Mesendoderm (in vitro differentiated cells): ENCODE measurements around the gene RASGEF1B.

Source experiments
- DNase-seq: peaks from one replicate; pipeline ENCODE4 v3.0.0; 2013
- H2AK5ac ChIP-seq: 2 replicates; pipeline ENCODE4 v1.6.1; 2013; ENCODE audit warnings: low read length, inconsistent platforms
- H2BK120ac ChIP-seq: 2 replicates; pipeline ENCODE4 v1.6.1; 2013; ENCODE audit warnings: low read depth, mild to moderate bottlenecking, low read length, moderate library complexity, mixed read lengths
- H2BK15ac ChIP-seq: replicated peaks from 2 replicates; pipeline ENCODE4 v1.6.1; 2013; ENCODE audit warnings: low read depth, mild to moderate bottlenecking, moderate library complexity
- H2BK5ac ChIP-seq: 2 replicates; pipeline ENCODE4 v1.6.1; 2013; ENCODE audit warnings: low read length, inconsistent platforms
- H3K18ac ChIP-seq: 2 replicates; pipeline ENCODE4 v1.6.1; 2013; ENCODE audit warnings: mild to moderate bottlenecking, low read length, mixed read lengths
- H3K23ac ChIP-seq: one replicate; pipeline ENCODE4 v1.6.1; 2013; ENCODE audit warnings: low read length
- H3K27ac ChIP-seq: 2 replicates; pipeline ENCODE4 v1.5.1; 2013; ENCODE audit warnings: low read depth, mild to moderate bottlenecking, inconsistent platforms, low read length, moderate library complexity
- H3K27me3 ChIP-seq: 2 replicates; pipeline ENCODE4 v1.6.1; 2013; ENCODE audit warnings: low read length, control low read depth, mild to moderate bottlenecking, inconsistent platforms; ENCODE audit not compliant: insufficient read depth, poor library complexity
- H3K36me3 ChIP-seq: 2 replicates; pipeline ENCODE4 v1.6.1; 2013; ENCODE audit warnings: low read length, inconsistent platforms; ENCODE audit not compliant: control insufficient read depth, insufficient read depth
- H3K4ac ChIP-seq: one replicate; pipeline ENCODE4 v1.6.1; 2013; ENCODE audit warnings: low read depth, mild to moderate bottlenecking, low read length, moderate library complexity
- H3K4me1 ChIP-seq: 2 replicates; pipeline ENCODE4 v1.6.1; 2013; ENCODE audit warnings: low read depth, low read length, inconsistent platforms; ENCODE audit not compliant: control insufficient read depth
- H3K4me2 ChIP-seq: 2 replicates; pipeline ENCODE4 v1.6.1; 2013; ENCODE audit warnings: low read length
- H3K4me3 ChIP-seq: 2 replicates; pipeline ENCODE4 v1.5.1; 2013; ENCODE audit warnings: mild to moderate bottlenecking, low read length
- H3K56ac ChIP-seq: one replicate; pipeline ENCODE4 v1.6.1; 2013; ENCODE audit warnings: low read length
- H3K79me1 ChIP-seq: 2 replicates; pipeline ENCODE4 v1.6.1; 2013; ENCODE audit warnings: low read length, inconsistent platforms
- H3K79me2 ChIP-seq: 2 replicates; pipeline ENCODE4 v1.6.1; 2013; ENCODE audit warnings: mild to moderate bottlenecking, low read length; ENCODE audit not compliant: control insufficient read depth, insufficient read depth
- H3K9ac ChIP-seq: 2 replicates; pipeline ENCODE4 v1.6.1; 2013; ENCODE audit warnings: low read length, inconsistent platforms
- H4K5ac ChIP-seq: one replicate; pipeline ENCODE4 v1.6.1; 2013; ENCODE audit warnings: low read length
- H4K8ac ChIP-seq: one replicate; pipeline ENCODE4 v1.6.1; 2013; ENCODE audit warnings: low read depth, mild to moderate bottlenecking, control low read depth, low read length, moderate library complexity
- WGBS: extraction: QIAGEN DNeasy Blood & Tissue Kit; methylation state at CpG from one replicate; pipeline ENCODE4 v1.1.7; 2013; ENCODE audit warnings: low lambda C conversion rate, missing lambda C conversion rate; ENCODE audit not compliant: insufficient coverage; ENCODE audit errors: extremely low coverage; 5-methylcytosine and 5-hydroxymethylcytosine counted together

Gene RASGEF1B

DNA sequence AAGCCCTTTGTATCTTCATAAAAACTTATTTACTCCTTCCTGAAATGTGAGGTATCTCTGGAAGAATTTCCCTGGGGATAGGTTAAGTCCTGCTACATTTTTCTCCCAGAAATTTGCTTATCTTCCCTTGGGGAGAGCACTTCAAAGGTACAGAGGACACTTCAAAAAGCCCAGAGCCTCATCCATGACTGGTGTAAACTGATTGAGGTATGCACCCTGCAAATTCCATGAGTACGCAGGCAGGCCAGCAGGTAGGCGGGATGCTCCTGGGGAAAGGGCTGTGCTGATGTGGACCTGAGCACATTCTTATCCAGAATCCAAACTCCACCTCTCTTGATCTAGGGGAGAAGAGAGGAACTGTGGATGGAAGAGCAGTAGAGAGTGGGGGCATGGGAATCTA, 26.3 kb upstream of the RASGEF1B start:
- Histone ChIP-seq H3K4me2 (no peak overlapping the region), H3K4me3 (no peak overlapping the region), H3K79me1 (no peaks in the 10 kb centered on the region), H3K56ac (no peak overlapping the region), H2BK5ac (no peak overlapping the region), H3K9ac (no peak overlapping the region), H2BK120ac (no peak overlapping the region), H3K23ac (no peak overlapping the region), H4K5ac (no peak overlapping the region), H4K8ac (no peak overlapping the region), H3K4ac (no peak overlapping the region), H3K36me3 (no peaks in the 10 kb centered on the region), H3K4me1 (peaks cover 6% of the 10 kb centered on the region), H3K27ac (peak overlapping the region; percentile 61), H3K79me2 (no peaks in the 10 kb centered on the region), H2AK5ac (no peak overlapping the region), H3K27me3 (no peaks in the 10 kb centered on the region), H3K18ac (no peak overlapping the region), H2BK15ac (no peak overlapping the region)
- WGBS: no CpG with 5 or more reads among the region's 2 CpGs
- DNase-seq: peak; percentile 95

DNA sequence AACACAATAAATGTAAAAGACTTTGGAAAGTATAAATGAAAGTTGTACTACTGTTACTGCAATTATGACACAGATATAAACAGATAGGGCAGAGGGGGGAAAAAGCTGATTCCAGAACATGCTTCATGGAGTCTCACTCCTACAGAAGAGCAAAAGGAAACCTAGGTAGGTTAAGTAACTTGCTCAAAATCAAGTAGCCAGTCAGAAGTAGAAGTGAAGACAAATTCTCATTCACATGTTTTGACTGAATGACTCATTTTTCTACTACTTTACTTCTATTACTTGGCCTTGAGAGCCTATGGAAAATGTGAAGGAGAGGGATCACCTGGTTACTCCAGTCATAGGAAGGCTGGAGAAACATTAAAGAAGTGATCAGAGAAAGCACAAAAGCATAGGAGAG, 23.6 kb upstream of the RASGEF1B start:
- Histone ChIP-seq H3K23ac (no peak overlapping the region), H4K5ac (no peak overlapping the region), H2AK5ac (no peak overlapping the region), H4K8ac (no peak overlapping the region), H3K27me3 (no peaks in the 10 kb centered on the region), H3K36me3 (no peaks in the 10 kb centered on the region), H3K56ac (no peak overlapping the region), H3K4me3 (no peak overlapping the region), H3K79me1 (no peaks in the 10 kb centered on the region), H3K9ac (no peak overlapping the region), H3K4me1 (peaks cover 2% of the 10 kb centered on the region), H2BK15ac (no peak overlapping the region), H3K4me2 (no peak overlapping the region), H2BK5ac (no peak overlapping the region), H2BK120ac (no peak overlapping the region), H3K27ac (no peak overlapping the region), H3K18ac (no peak overlapping the region), H3K4ac (no peak overlapping the region), H3K79me2 (no peaks in the 10 kb centered on the region)
- no peak for DNase-seq

DNA sequence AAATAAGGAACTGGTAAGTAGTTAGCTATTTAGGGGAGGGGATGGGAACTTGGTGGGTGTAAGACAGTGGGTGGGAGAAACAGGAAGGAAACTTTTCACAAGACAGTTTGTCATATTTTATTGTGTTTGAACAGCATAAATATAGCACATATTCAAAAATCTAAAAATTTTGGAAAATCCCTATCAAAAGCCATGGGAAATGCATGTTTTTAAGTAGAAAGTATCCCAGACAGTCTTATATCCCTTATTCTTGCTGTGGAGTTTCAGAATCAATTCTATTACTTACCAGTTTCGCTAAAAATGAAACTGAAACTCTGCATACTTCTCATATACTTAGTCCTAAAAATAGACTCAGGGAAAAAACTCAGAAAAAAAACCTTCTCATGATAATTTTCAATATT, 22.3 kb upstream of the RASGEF1B start:
- H4K5ac ChIP-seq: no peak overlapping the region
- no peak overlapping the region for H3K27ac ChIP-seq
- peaks cover 2% of the 10 kb centered on the region for H3K4me1 ChIP-seq
- no peaks in the 10 kb centered on the region for H3K27me3 ChIP-seq
- H3K18ac ChIP-seq: no peak overlapping the region
- H3K79me2 ChIP-seq: no peaks in the 10 kb centered on the region
- no peak overlapping the region for H3K4me3 ChIP-seq
- no peak overlapping the region for H3K4ac ChIP-seq
- WGBS: no CpG with 5 or more reads among the region's 1 CpG
- no peak overlapping the region for H3K9ac ChIP-seq
- DNase-seq: no peak
- H4K8ac ChIP-seq: no peak overlapping the region
- H2BK15ac ChIP-seq: no peak overlapping the region
- no peaks in the 10 kb centered on the region for H3K36me3 ChIP-seq
- no peaks in the 10 kb centered on the region for H3K79me1 ChIP-seq
- H3K23ac ChIP-seq: no peak overlapping the region
- no peak overlapping the region for H2BK5ac ChIP-seq
- no peak overlapping the region for H2AK5ac ChIP-seq
- no peak overlapping the region for H3K4me2 ChIP-seq
- H3K56ac ChIP-seq: no peak overlapping the region
- H2BK120ac ChIP-seq: no peak overlapping the region

DNA sequence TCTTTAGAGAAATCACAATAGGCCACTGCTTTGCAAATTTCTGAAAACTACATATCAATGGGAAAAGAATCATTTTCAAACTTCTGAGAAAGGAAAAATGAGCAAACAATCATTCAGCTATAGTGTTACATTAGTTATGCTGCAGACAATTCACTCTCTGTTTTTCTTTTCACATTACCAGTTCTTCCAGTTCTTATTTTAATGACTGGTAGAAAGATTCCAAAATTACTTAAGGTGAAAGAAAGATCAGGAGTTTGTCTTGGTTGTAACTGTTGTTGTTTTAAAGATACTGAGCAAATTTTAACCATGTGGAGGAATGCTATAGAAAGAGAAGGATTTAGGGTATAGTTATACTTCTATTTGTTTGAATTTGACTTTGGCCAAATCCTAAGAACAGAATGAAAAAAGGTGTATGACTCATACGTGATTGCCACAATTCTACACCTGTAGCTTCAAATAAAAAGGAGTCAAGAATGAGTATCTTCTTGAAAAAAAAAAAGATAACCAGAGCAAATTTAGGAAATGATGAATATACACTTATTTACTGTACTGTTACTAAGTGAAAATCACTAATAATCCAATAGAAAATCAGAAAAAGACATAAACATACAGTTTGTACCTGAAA, 21.0 kb upstream of the RASGEF1B start:
- Histone ChIP-seq H3K36me3 (no peaks in the 10 kb centered on the region), H3K4ac (no peak overlapping the region), H3K79me1 (no peaks in the 10 kb centered on the region), H4K5ac (no peak overlapping the region), H3K4me1 (no peaks in the 10 kb centered on the region), H3K4me3 (no peak overlapping the region), H3K18ac (no peak overlapping the region), H3K9ac (no peak overlapping the region), H3K79me2 (no peaks in the 10 kb centered on the region), H2BK15ac (no peak overlapping the region), H4K8ac (no peak overlapping the region), H3K23ac (no peak overlapping the region), H3K27ac (no peak overlapping the region), H3K56ac (no peak overlapping the region), H3K27me3 (no peaks in the 10 kb centered on the region), H2BK5ac (no peak overlapping the region), H2AK5ac (no peak overlapping the region), H3K4me2 (no peak overlapping the region), H2BK120ac (no peak overlapping the region)
- WGBS: no CpG with 5 or more reads among the region's 1 CpG
- DNase-seq: no peak

DNA sequence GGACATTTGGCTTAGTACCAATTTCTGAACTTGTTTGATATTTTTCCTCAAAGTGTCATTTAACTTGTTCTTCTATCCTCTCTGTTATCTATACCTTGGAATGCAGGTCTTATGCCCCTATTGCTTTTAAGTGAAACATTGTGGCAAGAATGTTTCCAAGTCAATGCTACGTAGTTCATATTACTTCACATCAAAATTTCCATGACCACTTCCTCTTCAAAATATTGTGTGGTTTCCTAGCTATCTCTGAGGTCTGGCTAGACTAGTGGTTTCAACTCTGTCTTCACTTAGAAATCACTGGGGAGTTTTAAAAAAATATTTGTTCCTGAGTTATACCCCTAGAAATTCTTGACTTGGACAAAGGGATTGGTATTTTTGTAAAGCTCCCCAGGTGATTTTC, 20.2 kb upstream of the RASGEF1B start:
- Histone ChIP-seq H3K79me2 (no peaks in the 10 kb centered on the region), H2AK5ac (no peak overlapping the region)
- DNase-seq: no peak

DNA sequence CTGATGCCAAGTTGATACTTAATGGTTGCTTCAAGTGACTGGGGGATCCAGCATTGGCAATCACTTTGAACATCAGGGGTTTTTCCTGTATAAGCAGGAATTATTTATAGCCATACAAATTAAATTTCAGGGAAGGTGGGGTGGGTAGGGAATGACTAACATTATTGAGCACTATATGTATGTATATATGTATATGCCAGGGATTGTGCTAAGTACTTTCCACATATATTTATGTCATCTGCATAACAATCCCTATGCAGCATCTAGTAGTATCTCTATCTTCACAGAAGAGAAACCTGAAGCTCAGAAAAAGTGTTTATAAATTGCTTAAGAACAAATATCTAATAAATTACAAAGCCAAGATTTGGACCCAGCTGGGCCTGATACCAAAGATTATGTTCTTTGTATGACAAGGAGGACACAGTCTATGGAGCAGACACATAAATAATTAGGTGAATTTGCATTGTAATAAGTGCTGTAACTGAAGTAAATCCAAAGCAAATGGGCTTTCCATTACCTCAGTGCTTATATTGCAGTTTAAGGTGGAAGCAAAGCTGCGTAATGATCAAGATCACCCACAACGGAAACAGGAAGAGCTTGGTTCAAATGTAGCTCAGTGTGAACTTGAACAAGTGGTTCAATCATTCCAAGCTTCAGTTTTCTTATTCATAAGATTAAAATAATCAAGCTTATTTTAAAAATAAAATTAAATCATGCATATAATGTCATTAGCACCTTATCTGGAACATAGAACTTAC, 18.9 kb upstream of the RASGEF1B start:
- Histone ChIP-seq H3K4ac (no peak overlapping the region), H2BK15ac (no peak overlapping the region), H3K56ac (no peak overlapping the region), H3K79me1 (no peaks in the 10 kb centered on the region), H3K4me3 (no peak overlapping the region), H3K4me2 (no peak overlapping the region), H4K5ac (no peak overlapping the region), H4K8ac (no peak overlapping the region), H3K4me1 (peaks cover 3% of the 10 kb centered on the region), H3K27ac (no peak overlapping the region), H3K79me2 (no peaks in the 10 kb centered on the region), H3K23ac (no peak overlapping the region), H3K36me3 (no peaks in the 10 kb centered on the region), H3K18ac (no peak overlapping the region), H2BK5ac (no peak overlapping the region), H3K27me3 (no peaks in the 10 kb centered on the region), H2BK120ac (no peak overlapping the region), H3K9ac (no peak overlapping the region), H2AK5ac (no peak overlapping the region)
- DNase-seq: no peak
- WGBS: no CpG with 5 or more reads among the region's 2 CpGs

More for the DNA sequence above, 20.2 kb upstream of the RASGEF1B start:
- no peak overlapping the region for H2BK5ac ChIP-seq
- peak overlapping the region; percentile 85 for H2BK15ac ChIP-seq
- no CpG with 5 or more reads among the region's 1 CpG for WGBS
- no peaks in the 10 kb centered on the region for H3K27me3 ChIP-seq
- H3K4me2 ChIP-seq: no peak overlapping the region
- H3K9ac ChIP-seq: no peak overlapping the region
- no peaks in the 10 kb centered on the region for H3K79me1 ChIP-seq
- H3K23ac ChIP-seq: no peak overlapping the region
- no peak overlapping the region for H2BK120ac ChIP-seq
- no peaks in the 10 kb centered on the region for H3K4me1 ChIP-seq
- no peak overlapping the region for H3K4ac ChIP-seq
- H3K56ac ChIP-seq: no peak overlapping the region
- no peak overlapping the region for H4K5ac ChIP-seq
- H3K27ac ChIP-seq: no peak overlapping the region
- no peak overlapping the region for H3K18ac ChIP-seq
- H3K36me3 ChIP-seq: no peaks in the 10 kb centered on the region
- no peak overlapping the region for H3K4me3 ChIP-seq
- H4K8ac ChIP-seq: no peak overlapping the region
